HCT116 (cell line): Measurements from ENCODE around the gene CDH4. TPM values are rescaled to one million over a fixed set of nuclear protein-coding genes. Genes with fewer than 3 reads are reported as not detected.

ENCODE experiments used
- ATAC-seq: fragments of 200-7000 bp; cut with Tn5 transposase; 2 replicates; pipeline ENCODE4 v1.9.1; 2020; ENCODE audit warnings: mild to moderate bottlenecking, moderate library complexity
- BruUV-seq: library from RNA; stranded (reverse); fragments of 400-500 nt; replicated peaks from 2 replicates; lab custom pipeline; 2021; lab: Mats Ljungman, UMichigan
- CTCF ChIA-PET: fragments of 300-600 bp; sonication (Branson Sonifier 250); formaldehyde crosslinking; loops from one replicate; lab custom pipeline; 2021; ENCODE audit warnings: antibody characterized with exemption; lab: Charles Lee
- POLR2A ChIA-PET: fragments of 300-600, 350-600 bp; sonication (Branson Sonifier 250); formaldehyde crosslinking; loops from one replicate; lab custom pipeline; 2021; ENCODE audit warnings: antibody characterized with exemption; lab: Charles Lee
- RAD21 ChIA-PET, 2 experiments: fragments of 300-600 bp; sonication (Branson Sonifier 250); formaldehyde crosslinking; loops; one replicate each; lab custom pipeline; 2023; ENCODE audit warnings: low total read pairs in 2 of 2; ENCODE audit not compliant: uncharacterized antibody in 2 of 2, unreplicated experiment in 2 of 2, low non-redundant PET in 1 of 2; lab: Charles Lee
- DNase-seq: peaks from one replicate; pipeline ENCODE4 v3.0.0-alpha.2; 2010; ENCODE audit warnings: low read depth, low spot score
- H2AFZ ChIP-seq: fragments of 200-600 bp; shearing (Covaris generic), sonication (generic); 2 replicates; pipeline ENCODE4 v1.6.1; 2017; ENCODE audit warnings: low read depth, mixed run types, mixed read lengths, antibody characterized with exemption, low read length; ENCODE audit not compliant: poor library complexity, severe bottlenecking
- H3K27ac ChIP-seq: 2 replicates; pipeline ENCODE4 v1.5.1; 2012; ENCODE audit warnings: low read depth, low read length
- H3K27me3 ChIP-seq: fragments of 200-600 bp; sonication (generic); 2 replicates; pipeline ENCODE4 v1.6.1; 2016; ENCODE audit warnings: mixed run types, low read length, mixed read lengths; ENCODE audit not compliant: insufficient read depth
- H3K36me3 ChIP-seq, 2 experiments: fragments of 200-500 bp in 1 of 2; fragments of 200-600 bp in 1 of 2; sonication (Bioruptor generic) in 1 of 2; sonication (generic) in 1 of 2; 2 replicates each; pipeline versions ENCODE4 v1.5.1 to v1.6.1; 2014 to 2016; ENCODE audit warnings: low read length in 2 of 2, inconsistent platforms in 1 of 2, mixed read lengths in 1 of 2, mixed run types in 1 of 2; ENCODE audit not compliant: insufficient read depth in 2 of 2, control insufficient read depth in 1 of 2
- H3K4me1 ChIP-seq, 2 experiments: fragments of 200-600 bp in 1 of 2; sonication (generic) in 1 of 2; 2 replicates each; pipeline versions ENCODE4 v1.5.1 to v1.6.1; 2012 to 2017; ENCODE audit warnings: low read length in 2 of 2, inconsistent platforms in 1 of 2, mild to moderate bottlenecking in 1 of 2, mixed read lengths in 1 of 2, mixed run types in 1 of 2, moderate library complexity in 1 of 2; ENCODE audit not compliant: insufficient read depth in 2 of 2, control insufficient read depth in 1 of 2
- H3K4me2 ChIP-seq: fragments of 200-600 bp; sonication (generic); 2 replicates; pipeline ENCODE4 v1.6.1; 2017; ENCODE audit warnings: mixed run types, low read length, mixed read lengths
- H3K4me3 ChIP-seq, 2 experiments: fragments of 200-600 bp in 1 of 2; sonication (generic) in 1 of 2; replicated peaks in 1 of 2; 2 replicates each; pipeline ENCODE4 v1.5.1; 2011 to 2016; ENCODE audit warnings: low read length in 2 of 2, control low read depth in 1 of 2, low read depth in 1 of 2, mild to moderate bottlenecking in 1 of 2, mixed read lengths in 1 of 2, mixed run types in 1 of 2
- H3K79me2 ChIP-seq: fragments of 200-600 bp; sonication (generic); 2 replicates; pipeline ENCODE4 v1.6.1; 2017; ENCODE audit warnings: mild to moderate bottlenecking, mixed run types, low read length, moderate library complexity, mixed read lengths; ENCODE audit not compliant: insufficient read depth
- H3K9ac ChIP-seq: fragments of 200-600 bp; sonication (generic); 2 replicates; pipeline ENCODE4 v1.6.1; 2016; ENCODE audit warnings: low read length, mixed read lengths
- H3K9me2 ChIP-seq: fragments of 200-600 bp; sonication (generic), shearing (Covaris generic); 2 replicates; pipeline ENCODE4 v1.6.1; 2017; ENCODE audit warnings: mixed run types, mild to moderate bottlenecking, moderate library complexity; ENCODE audit not compliant: insufficient read depth
- H3K9me3 ChIP-seq, 2 experiments: fragments of 200-500 bp in 1 of 2; fragments of 200-600 bp in 1 of 2; sonication (Bioruptor generic) in 1 of 2; sonication (generic) in 1 of 2; 2 replicates each; pipeline ENCODE4 v1.6.1; 2014 to 2017; ENCODE audit warnings: low read length in 2 of 2, mixed read lengths in 2 of 2, inconsistent platforms in 1 of 2, low read depth in 1 of 2, mild to moderate bottlenecking in 1 of 2, mixed run types in 1 of 2, moderate library complexity in 1 of 2; ENCODE audit not compliant: control insufficient read depth in 1 of 2, insufficient read depth in 1 of 2
- H4K20me1 ChIP-seq: fragments of 200-600 bp; sonication (generic), shearing (Covaris generic); 2 replicates; pipeline ENCODE4 v1.6.1; 2017; ENCODE audit warnings: mixed run types, mild to moderate bottlenecking, moderate library complexity; ENCODE audit not compliant: insufficient read depth
- EGR1 ChIP-seq: IDR thresholded peaks from 2 replicates; pipeline ENCODE4 v1.6.1; 2012; ENCODE audit warnings: low read depth
- EZH2phosphoT487 ChIP-seq: fragments of 200-600 bp; IDR thresholded peaks from 2 replicates; pipeline ENCODE4 v1.6.1; 2018; ENCODE audit warnings: antibody characterized with exemption, borderline replicate concordance
- FOSL1 ChIP-seq: IDR thresholded peaks from 2 replicates; pipeline ENCODE4 v1.6.1; 2012; ENCODE audit warnings: low read depth
- SIN3A ChIP-seq: IDR thresholded peaks from 2 replicates; pipeline ENCODE4 v1.6.1; 2012; ENCODE audit warnings: low read depth
- SP1 ChIP-seq: IDR thresholded peaks from 2 replicates; pipeline ENCODE4 v1.6.1; 2012; ENCODE audit warnings: low read depth
- ZNF274 ChIP-seq: fragments of 200-500 bp; sonication (Bioruptor generic); IDR thresholded peaks from 2 replicates; pipeline ENCODE4 v1.6.1; 2014; ENCODE audit warnings: mild to moderate bottlenecking, low read depth, low read length, inconsistent platforms
- intact Hi-C: fragments of 100-400 bp; cut with micrococcal nuclease; formaldehyde crosslinking; loops from 2 replicates; pipeline ENCODE4 v1.10.0; 2022
- total RNA-seq: library from RNA; stranded (reverse); gene quantifications from one replicate; pipeline ENCODE4 v1.2.1, GENCODE V29; 2021; ENCODE audit not compliant: unreplicated experiment
- TF ChIP-seq, protein P1 (sequence below): IDR thresholded peaks from 2 replicates; pipeline ENCODE4 v1.6.1; 2012
- TF ChIP-seq, protein P2 (sequence below), 3 experiments: fragments of 200-600 bp in 1 of 3; sonication (generic) in 1 of 3; IDR thresholded peaks in 2 of 3; conservative IDR thresholded peaks in 1 of 3; 2 replicates each; pipeline ENCODE4 v1.5.1; 2012 to 2017; ENCODE audit warnings: low read depth in 2 of 3, low read length in 2 of 3, antibody characterized with exemption in 1 of 3, borderline replicate concordance in 1 of 3, control low read depth in 1 of 3, mild to moderate bottlenecking in 1 of 3, mixed read lengths in 1 of 3, mixed run types in 1 of 3, moderate library complexity in 1 of 3; ENCODE audit not compliant: insufficient read depth in 1 of 3
- TF ChIP-seq, protein P3 (sequence below): IDR thresholded peaks from 2 replicates; pipeline ENCODE4 v1.6.1; 2011; ENCODE audit warnings: mild to moderate bottlenecking, low read length, moderate library complexity; ENCODE audit not compliant: insufficient replicate concordance; ENCODE audit errors: extremely low read depth

The CDH4 gene
- total RNA-seq, 1 experiment from 2014 or later, result not detected

DNA sequence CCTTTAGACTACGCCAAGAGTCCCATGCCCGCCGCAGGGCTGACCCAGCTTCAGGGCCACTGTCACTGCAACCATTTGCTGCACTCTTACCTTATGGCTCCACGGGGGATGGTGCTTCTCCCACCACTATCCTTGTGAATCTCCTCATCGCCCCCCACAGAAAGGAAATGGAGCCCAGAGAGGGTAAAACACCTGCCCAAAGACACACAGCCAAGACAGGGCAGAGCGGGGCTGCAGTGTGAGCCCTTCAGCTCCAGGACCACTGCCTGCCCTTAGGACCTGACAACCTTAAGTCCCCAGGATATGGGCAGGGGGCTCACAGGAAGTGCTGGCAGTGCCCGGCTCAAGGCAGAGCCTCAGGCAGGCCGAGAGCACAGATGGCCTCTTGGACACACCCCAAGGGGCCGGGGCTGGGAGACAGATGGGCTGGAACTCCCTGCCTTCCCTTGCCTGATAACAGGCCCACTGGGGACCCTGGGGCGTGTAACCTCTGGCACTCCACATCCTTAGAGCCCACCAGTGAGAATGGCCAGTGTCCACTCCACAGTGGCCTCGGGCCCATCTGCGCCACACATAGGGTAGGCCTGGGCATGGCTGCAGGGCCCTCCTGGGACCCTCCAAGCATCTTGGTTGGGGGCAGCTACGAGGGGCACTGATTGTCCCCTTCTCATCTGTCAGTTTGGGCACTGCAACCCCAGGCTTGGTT, 548.5 kb downstream of the CDH4 start:
- no TSS peak for BruUV-seq
- no peaks in the 10 kb centered on the region for H3K4me1 ChIP-seq
- no peak for DNase-seq
- H2AFZ ChIP-seq, result no peak overlapping the region
- no peaks in the 10 kb centered on the region for H3K9me3 ChIP-seq
- no peak overlapping the region for H3K27ac ChIP-seq
- TF ChIP-seq FOSL1 (no peak), SP1 (no peak), EZH2phosphoT487 (no peak), EGR1 (no peak), SIN3A (no peak), ZNF274 (no peak)
- TF ChIP-seq, protein P1, sequence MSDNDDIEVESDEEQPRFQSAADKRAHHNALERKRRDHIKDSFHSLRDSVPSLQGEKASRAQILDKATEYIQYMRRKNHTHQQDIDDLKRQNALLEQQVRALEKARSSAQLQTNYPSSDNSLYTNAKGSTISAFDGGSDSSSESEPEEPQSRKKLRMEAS, result no peak
- TF ChIP-seq, protein P2, sequence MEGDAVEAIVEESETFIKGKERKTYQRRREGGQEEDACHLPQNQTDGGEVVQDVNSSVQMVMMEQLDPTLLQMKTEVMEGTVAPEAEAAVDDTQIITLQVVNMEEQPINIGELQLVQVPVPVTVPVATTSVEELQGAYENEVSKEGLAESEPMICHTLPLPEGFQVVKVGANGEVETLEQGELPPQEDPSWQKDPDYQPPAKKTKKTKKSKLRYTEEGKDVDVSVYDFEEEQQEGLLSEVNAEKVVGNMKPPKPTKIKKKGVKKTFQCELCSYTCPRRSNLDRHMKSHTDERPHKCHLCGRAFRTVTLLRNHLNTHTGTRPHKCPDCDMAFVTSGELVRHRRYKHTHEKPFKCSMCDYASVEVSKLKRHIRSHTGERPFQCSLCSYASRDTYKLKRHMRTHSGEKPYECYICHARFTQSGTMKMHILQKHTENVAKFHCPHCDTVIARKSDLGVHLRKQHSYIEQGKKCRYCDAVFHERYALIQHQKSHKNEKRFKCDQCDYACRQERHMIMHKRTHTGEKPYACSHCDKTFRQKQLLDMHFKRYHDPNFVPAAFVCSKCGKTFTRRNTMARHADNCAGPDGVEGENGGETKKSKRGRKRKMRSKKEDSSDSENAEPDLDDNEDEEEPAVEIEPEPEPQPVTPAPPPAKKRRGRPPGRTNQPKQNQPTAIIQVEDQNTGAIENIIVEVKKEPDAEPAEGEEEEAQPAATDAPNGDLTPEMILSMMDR (IDR thresholded peaks at IDR 0.05 in 2 of 3, conservative IDR thresholded peaks at IDR 0.05 in 1 of 3; ENCODE audit: borderline replicate concordance in 1 of 3, insufficient read depth in 1 of 3, low read depth in 2 of 3, low read length in 2 of 3), result no peak
- TF ChIP-seq, protein P3, sequence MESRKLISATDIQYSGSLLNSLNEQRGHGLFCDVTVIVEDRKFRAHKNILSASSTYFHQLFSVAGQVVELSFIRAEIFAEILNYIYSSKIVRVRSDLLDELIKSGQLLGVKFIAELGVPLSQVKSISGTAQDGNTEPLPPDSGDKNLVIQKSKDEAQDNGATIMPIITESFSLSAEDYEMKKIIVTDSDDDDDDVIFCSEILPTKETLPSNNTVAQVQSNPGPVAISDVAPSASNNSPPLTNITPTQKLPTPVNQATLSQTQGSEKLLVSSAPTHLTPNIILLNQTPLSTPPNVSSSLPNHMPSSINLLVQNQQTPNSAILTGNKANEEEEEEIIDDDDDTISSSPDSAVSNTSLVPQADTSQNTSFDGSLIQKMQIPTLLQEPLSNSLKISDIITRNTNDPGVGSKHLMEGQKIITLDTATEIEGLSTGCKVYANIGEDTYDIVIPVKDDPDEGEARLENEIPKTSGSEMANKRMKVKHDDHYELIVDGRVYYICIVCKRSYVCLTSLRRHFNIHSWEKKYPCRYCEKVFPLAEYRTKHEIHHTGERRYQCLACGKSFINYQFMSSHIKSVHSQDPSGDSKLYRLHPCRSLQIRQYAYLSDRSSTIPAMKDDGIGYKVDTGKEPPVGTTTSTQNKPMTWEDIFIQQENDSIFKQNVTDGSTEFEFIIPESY, result no peak
- TF ChIP-seq, all 23 proteins: peak for 0
- no peaks in the 10 kb centered on the region for H3K79me2 ChIP-seq
- ChIA-PET RAD21 (no interaction called here), CTCF (no interaction called here), POLR2A (no interaction called here)
- no peaks in the 10 kb centered on the region for H4K20me1 ChIP-seq
- H3K9ac ChIP-seq, result no peak overlapping the region
- H3K36me3 ChIP-seq, result no peaks in the 10 kb centered on the region
- no peaks in the 10 kb centered on the region for H3K9me2 ChIP-seq
- H3K27me3 ChIP-seq, result peaks cover 20% of the 10 kb centered on the region
- H3K4me2 ChIP-seq, result no peak overlapping the region
- no peak for ATAC-seq
- no peak overlapping the region for H3K4me3 ChIP-seq
- intact Hi-C loops, result no loop called here
